NCI-H187 (cell line): Measurements from ENCODE around the gene RERE.
"Not testable (repeated sequence)": the region's sequence is repeated elsewhere in the genome, so short reads cannot be mapped to it uniquely, and the experiment has no call there.

ENCODE experiments used
- DNase-seq, 2 experiments: peaks; one replicate each; lab custom pipeline; 2025; lab: John Stamatoyannopoulos, UW

The RERE gene

DNA sequence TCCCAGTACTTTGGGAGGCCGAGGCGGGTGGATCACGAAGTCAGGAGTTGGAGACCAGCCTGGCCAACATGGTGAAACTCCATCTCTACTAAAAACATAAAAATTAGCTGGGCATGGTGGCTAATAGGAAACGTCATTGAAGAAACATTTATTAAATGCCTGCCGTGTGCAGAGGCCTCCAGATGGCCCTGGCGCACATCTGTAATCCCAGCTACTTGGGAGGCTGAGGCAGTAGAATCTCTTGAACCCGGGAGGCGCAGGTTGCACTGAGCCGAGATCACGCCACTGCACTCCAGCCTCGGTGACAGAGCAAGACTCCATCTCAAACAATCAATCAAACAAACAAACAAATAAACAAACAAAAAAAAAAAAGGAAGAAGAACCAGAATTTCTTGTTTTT, 368.9 kb downstream of the RERE start:
- not testable (repeated sequence) for DNase-seq

DNA sequence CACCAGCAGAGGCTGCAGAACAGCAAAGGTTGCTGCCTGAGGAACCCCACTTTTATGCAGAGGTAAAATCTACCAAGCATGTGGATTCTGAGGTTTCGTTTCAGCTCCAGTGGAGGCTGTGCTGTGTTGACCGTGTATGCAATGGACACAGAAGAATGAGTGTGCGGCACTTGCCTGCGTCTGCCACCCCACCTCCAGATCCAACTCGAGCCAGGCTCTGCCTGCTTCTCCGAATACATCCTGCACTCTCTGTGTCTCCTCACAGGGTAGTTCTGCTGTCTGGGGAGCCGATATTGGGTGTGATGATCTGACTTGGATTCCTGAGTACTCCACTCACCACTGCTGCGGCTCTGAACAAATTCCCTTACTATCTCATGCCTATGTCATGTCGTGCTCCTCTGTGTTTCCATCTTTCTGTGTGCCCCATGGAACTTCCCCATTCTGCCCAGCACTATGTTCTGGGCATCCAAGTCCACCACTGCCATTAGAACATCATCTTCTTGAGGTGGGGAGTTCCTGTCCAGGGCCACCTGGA, 369.8 kb downstream of the RERE start:
- no peak for DNase-seq

GRCh38 chr1:8446119-8446518, 371.3 kb downstream of the RERE start:
- DNase-seq = not testable (repeated sequence)

DNA sequence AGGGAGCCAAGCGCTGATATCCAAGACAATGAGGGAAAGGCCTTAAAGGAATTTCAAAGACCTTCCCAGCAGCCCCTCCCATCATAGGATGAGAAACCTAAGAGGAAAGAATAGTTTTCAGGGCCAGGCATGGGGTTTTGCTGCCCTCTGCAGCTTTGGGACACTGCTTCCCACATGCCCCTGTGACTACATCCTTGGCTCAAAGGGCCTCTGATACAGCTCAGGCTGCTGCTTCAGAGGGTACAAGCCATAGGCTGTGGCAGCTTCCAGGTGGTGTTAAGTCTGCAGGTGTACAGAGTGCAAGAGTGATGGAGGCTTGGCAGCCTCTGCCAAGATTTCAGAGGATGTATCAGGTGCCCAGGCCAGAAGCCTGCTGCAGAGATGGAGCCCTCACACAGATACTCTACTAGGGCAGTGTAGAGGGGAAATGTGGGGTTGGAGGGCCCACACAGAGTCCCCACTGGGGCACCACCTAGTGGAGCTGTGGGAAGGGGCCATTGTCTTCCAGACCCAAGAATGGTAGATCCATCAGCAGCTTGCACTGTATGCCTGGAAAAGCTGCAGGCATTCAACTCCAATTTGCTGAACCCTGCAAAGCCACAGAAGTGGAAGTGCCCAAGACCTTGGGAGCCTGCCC, 373.8 kb downstream of the RERE start:
- no peak for DNase-seq

GRCh38 chr1:8441426-8441825, 376.0 kb downstream of the RERE start:
- no peak for DNase-seq

DNA sequence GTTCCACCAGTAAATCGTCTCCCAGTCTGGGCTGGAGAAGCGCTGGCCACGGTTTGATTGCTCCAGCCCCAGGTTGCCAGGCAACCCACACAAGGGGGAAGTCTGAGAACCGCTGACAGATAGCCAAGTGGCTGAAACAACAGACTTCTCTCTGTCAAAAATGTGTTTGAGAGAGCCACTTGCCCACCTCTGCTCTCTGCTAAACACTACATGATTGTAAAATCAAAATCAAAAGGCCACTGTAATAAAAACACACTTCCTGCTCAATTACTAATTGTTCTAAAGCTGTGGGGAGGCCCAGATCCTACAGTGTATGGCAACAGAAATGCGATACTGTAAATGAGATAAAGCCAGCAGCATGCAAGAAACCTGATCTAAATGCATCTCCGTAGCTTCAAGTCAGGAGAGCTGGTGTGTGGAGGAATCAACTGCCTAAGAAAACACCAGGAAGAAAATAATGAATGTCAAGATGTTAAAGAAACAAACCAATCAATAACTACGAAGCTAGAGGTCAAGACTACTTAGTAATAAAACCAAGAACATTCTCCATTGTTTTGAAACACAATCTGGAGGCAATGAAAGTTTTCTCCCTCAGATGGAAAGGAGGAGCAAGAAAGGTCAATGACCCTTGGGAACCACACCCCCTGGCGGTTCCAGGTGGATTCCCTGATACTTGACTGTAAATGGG, 378.3 kb downstream of the RERE start:
- peak; percentile 51 to 73 for DNase-seq

- DNase-seq = no peak
Measured at GRCh38 chr1:8438489-8438888, 379.0 kb downstream of the RERE start.

GRCh38 chr1:8437347-8437746, 380.1 kb downstream of the RERE start:
- DNase-seq = no peak

- no peak for DNase-seq
Measured at GRCh38 chr1:8435569-8436071, 381.8 kb downstream of the RERE start.

GRCh38 chr1:8434101-8434500, 383.3 kb downstream of the RERE start:
- no peak for DNase-seq

- DNase-seq = no peak
Measured at GRCh38 chr1:8431784-8432183, 385.7 kb downstream of the RERE start.

DNA sequence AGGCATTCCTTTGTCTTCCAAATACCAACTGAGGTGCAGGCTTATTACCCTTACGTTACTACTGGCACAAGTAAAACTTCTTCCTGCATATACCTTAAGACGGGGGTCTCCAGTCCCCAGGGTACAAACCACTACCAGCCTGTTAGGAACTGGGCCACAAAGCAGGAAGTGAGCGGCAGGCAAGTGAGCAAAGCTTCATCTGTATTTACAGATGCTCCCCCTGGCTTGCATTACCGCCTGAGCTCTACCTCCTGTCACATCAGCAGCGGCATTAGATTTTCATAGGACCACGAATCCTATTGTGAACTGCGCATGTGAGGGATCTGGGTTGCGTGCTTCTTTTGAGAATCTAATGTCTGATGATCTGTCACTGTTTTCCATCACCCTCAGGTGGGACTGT, 386.4 kb downstream of the RERE start:
- no peak for DNase-seq

GRCh38 chr1:8430476-8430875, 387.0 kb downstream of the RERE start:
- no peak for DNase-seq

DNA sequence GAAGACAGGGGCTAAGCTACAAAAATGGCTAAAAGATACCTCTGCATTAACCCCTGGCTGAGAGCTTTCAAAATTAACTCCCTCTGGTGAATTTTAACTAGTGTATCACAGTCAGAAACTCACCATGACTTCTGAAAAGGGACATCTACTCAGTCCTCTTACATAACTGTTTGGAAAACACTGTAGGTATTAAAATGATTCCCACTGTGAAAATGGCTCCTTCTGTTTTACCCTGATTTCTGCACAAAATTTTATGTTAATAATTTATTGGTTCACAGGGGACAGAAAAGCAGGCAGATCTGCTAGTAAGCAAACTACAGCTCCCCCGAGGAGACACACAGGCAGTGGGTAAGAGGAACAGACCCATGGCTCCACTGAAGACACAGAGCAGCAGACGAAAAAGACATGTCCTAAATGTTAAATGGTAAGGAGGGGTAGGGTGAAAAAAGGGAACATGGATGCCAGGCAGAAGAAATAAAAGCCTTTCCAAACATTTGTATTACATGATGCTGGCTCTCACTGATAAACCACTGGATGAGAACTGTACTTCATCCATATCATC, 387.8 kb downstream of the RERE start:
- no peak for DNase-seq

DNA sequence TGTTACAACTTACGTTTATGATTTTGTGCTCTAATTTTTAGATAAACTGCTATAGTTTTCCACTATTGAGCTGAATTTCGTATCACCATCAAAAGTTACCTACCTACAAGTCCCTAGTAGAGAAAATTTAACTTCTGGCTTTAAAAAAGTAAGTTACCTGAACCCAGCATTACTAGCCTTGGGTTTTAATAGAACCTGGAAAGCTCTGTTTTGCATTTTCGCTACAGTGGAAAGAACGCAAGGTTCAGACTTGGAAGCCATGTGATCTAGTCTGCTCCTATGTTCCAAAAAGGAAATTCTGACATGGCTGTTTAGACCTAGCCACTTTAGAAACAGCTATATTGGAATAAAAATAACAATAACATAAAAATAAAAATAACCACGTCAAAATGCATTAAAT, 389.0 kb downstream of the RERE start:
- no peak for DNase-seq

DNA sequence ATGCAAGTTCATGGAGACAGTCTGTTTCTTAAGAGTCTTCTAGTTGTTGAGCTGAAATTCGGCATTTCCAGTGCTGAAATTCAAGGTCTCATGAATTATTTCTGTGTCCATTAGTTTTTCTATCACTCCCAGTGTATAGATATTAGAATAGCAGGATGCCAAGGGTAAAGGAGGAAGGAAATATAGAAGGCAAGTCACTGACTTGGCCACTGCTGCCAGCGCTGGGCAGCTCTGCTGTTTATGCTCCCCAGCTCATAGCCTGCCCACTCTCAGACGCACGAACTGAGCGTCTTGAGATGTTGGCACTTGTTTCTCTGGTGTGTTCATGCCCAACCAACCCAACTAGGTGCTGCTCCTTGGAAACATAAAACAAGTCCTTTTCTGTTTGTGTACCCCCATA, 389.5 kb downstream of the RERE start:
- DNase-seq = no peak

GRCh38 chr1:8427493-8427892, 389.9 kb downstream of the RERE start:
- no peak for DNase-seq

DNA sequence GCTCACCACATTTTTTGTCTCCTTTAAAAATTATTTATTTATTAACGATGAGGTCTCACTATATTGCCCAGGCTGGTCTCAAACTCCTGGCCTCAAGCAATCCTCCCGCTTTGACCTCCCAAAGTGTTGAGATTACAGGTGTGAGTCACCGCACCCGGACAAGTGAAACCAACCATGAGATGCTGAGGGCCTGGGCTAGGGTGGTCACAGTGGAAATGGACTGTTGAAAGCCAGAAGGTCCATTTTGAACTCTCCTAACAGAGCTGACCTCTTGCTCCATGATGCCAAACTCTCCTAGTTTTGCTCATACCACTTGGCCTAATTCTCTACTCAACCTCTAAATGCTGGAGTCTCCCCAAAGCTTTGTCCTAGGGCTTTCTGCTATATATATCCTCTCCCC, 390.4 kb downstream of the RERE start:
- no peak for DNase-seq

- DNase-seq = no peak
Measured at GRCh38 chr1:8425781-8426161, 391.7 kb downstream of the RERE start.

DNA sequence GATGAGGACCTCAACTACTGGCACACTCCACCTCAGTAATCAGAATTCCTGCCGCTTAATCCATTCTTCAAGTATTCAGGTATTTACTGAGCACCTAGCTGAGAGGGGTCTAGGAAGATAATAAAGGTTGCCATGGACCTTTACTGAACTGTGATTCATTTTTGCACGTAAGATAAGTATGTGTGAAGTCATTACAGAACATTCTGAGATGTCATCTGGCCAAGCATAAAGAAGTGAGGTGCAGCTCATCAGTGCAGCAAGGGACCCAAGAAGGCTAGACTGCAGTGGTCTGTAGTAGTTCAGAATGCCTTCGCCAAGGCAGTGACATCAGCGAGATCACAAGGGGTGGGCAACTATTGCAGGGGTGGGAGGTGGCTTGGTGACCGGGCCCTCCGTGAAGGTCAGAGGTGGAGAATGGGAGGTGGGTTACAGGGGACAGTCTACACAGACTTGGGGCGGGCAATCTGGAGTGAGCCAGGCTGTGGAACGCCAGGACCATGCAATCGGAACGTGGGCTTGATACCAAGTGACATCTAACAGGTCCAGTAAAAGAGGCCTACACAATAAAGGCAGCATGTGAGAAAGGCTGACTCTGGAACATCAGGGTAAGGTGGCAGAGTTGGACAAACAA, 392.2 kb downstream of the RERE start:
- no peak for DNase-seq

GRCh38 chr1:8424539-8425116, 392.8 kb downstream of the RERE start:
- peak in 1 of 2 experiments; percentile 18 for DNase-seq
